Breast epithelium (tissue), 3 donors: ENCODE measurements around the gene ACVR1B.

Source experiments
- CTCF ChIP-seq, 3 donors: fragments of 450-650 bp; IDR thresholded peaks; one replicate each; pipeline ENCODE4 v1.5.1; 2016 to 2017; ENCODE audit warnings: antibody characterized with exemption in 3 of 3, mild to moderate bottlenecking in 3 of 3, moderate library complexity in 3 of 3
- POLR2AphosphoS5 ChIP-seq, 3 donors: sonication (generic); formaldehyde crosslinking; IDR thresholded peaks; one replicate each; pipeline ENCODE4 v1.6.1; 2017; ENCODE audit warnings: antibody characterized with exemption in 3 of 3

GRCh38 chr12:51994539-51994820 is 43.0 kb downstream of the ACVR1B start:
- TF ChIP-seq CTCF (IDR thresholded peaks at IDR 0.05) (no peak), POLR2AphosphoS5 (IDR thresholded peaks at IDR 0.05) (no peak)
